ENCODE measurements around the gene NPL.

DNA sequence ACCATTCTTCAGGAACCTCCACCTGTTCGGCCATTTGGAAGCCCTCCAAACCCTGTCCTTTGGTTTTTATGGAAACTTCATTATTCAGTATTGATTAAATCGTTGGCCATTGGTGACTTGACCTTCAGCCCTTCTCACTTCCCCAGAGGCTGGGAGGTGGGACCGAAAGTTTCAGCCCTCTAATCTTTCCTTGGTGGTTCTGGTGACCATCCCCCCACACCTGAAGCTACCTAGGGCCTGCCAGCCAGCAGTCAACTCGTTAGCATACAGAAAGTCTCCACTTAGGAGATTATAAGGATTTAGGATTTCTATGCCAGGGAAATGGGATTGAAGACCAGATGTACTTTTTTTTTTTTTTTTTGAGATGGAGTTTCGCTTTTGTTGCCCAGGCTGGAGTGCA is 56.3 kb downstream of the NPL start:
- TF ChIP-seq POLR2AphosphoS5 (IDR thresholded peaks at IDR 0.05; ENCODE audit: low read depth, low read length), result no peak
- TF ChIP-seq POLR2A (IDR thresholded peaks at IDR 0.05; ENCODE audit: low read depth, low read length), result no peak

Data from GM12892 (cell line).